ENCODE results near the gene SLC9A9.

GRCh38 chr3:143321058-143321769, 527.1 kb downstream of the SLC9A9 start:
- no peak for TF ChIP-seq CTCF (IDR thresholded peaks at IDR 0.05; ENCODE audit: poor library complexity)
- TF ChIP-seq EZH2 (IDR thresholded peaks at IDR 0.05; ENCODE audit: borderline replicate concordance): no peak
- TF ChIP-seq EZH2phosphoT487 (IDR thresholded peaks at IDR 0.05; ENCODE audit: low read depth, severe bottlenecking, unreplicated experiment): no peak
